IPS DF 6.9 (cell line): Measurements from ENCODE around the gene FXYD2.

ENCODE experiments used
- DNase-seq: peaks from one replicate; pipeline ENCODE4 v3.0.0-alpha.2; 2013; ENCODE audit warnings: low read depth, low spot score
- H3K27ac ChIP-seq: one replicate; pipeline ENCODE4 v1.5.1; 2013; ENCODE audit warnings: low read length, control low read depth
- H3K27me3 ChIP-seq: 2 replicates; pipeline ENCODE4 v1.6.1; 2013; ENCODE audit warnings: mild to moderate bottlenecking, low read length; ENCODE audit not compliant: control insufficient read depth, insufficient read depth
- H3K36me3 ChIP-seq: 2 replicates; pipeline ENCODE4 v1.6.1; 2013; ENCODE audit warnings: low read length; ENCODE audit not compliant: control insufficient read depth, insufficient read depth
- H3K4me1 ChIP-seq: 2 replicates; pipeline ENCODE4 v1.6.1; 2013; ENCODE audit warnings: low read length; ENCODE audit not compliant: control insufficient read depth, insufficient read depth
- H3K4me3 ChIP-seq: 2 replicates; pipeline ENCODE4 v1.5.1; 2013; ENCODE audit warnings: mild to moderate bottlenecking, low read length
- H3K9me3 ChIP-seq: 2 replicates; pipeline ENCODE4 v1.6.1; 2013; ENCODE audit warnings: low read length, inconsistent platforms; ENCODE audit not compliant: control insufficient read depth, insufficient read depth
- WGBS: extraction: QIAGEN DNeasy Blood & Tissue Kit; methylation state at CpG from one replicate; pipeline ENCODE4 v1.1.7; 2013; ENCODE audit warnings: mixed read lengths, missing lambda C conversion rate; ENCODE audit not compliant: insufficient read length, insufficient coverage; 5-methylcytosine and 5-hydroxymethylcytosine counted together

The FXYD2 gene

GRCh38 chr11:117857734-117858414 lies 33.3 kb upstream of the FXYD2 start:
- WGBS = no CpG with 5 or more reads among the region's 11 CpGs
- Histone ChIP-seq H3K4me3 (no peak overlapping the region), H3K27me3 (no peaks in the 10 kb centered on the region), H3K9me3 (no peaks in the 10 kb centered on the region), H3K36me3 (no peaks in the 10 kb centered on the region), H3K27ac (no peak overlapping the region), H3K4me1 (peaks cover 4% of the 10 kb centered on the region)
- DNase-seq = no peak

GRCh38 chr11:117855912-117856651 lies 31.5 kb upstream of the FXYD2 start:
- Histone ChIP-seq H3K4me3 (no peak overlapping the region), H3K27me3 (no peaks in the 10 kb centered on the region), H3K36me3 (no peaks in the 10 kb centered on the region), H3K4me1 (peaks cover 4% of the 10 kb centered on the region; the same call in 1 of the 2 replicates), H3K9me3 (no peaks in the 10 kb centered on the region), H3K27ac (no peak overlapping the region)
- DNase-seq = no peak
- no CpG with 5 or more reads among the region's 13 CpGs for WGBS

- H3K36me3 ChIP-seq = no peaks in the 10 kb centered on the region
- no peaks in the 10 kb centered on the region for H3K9me3 ChIP-seq
- H3K4me3 ChIP-seq = no peak overlapping the region
- WGBS = no CpG with 5 or more reads among the region's 12 CpGs
- peaks cover 4% of the 10 kb centered on the region; the same call in 1 of the 2 replicates for H3K4me1 ChIP-seq
- no peak overlapping the region for H3K27ac ChIP-seq
- no peak for DNase-seq
- H3K27me3 ChIP-seq = no peaks in the 10 kb centered on the region
These were observed 30.8 kb upstream of the FXYD2 start for GRCh38 chr11:117855186-117855845.

DNA sequence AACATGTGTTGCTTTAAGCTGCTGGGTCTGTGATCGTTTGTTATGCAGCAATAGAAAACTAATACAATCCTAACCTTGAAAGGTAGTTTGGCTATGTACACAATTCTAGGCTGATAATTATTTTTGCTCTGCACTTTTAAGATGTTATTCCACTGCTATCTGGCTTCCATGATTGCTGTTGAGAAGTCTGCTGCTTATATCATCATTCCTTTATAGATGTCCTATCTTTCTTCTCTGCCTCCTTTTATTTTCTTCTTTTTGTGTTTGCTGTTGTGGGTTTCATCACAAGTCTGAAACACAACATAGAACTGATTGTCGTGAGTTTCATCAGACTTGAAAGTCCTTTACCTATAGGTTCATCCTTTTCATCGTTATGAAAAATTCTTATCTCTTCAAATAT lies 27.8 kb upstream of the FXYD2 start:
- no peak for DNase-seq
- H3K9me3 ChIP-seq = no peaks in the 10 kb centered on the region
- H3K27ac ChIP-seq = no peak overlapping the region
- peaks cover 4% of the 10 kb centered on the region; the same call in 1 of the 2 replicates for H3K4me1 ChIP-seq
- no peak overlapping the region for H3K4me3 ChIP-seq
- H3K36me3 ChIP-seq = no peaks in the 10 kb centered on the region
- H3K27me3 ChIP-seq = no peaks in the 10 kb centered on the region
- WGBS = no CpG with 5 or more reads among the region's 3 CpGs

GRCh38 chr11:117851852-117852251 lies 27.3 kb upstream of the FXYD2 start:
- no peaks in the 10 kb centered on the region for H3K9me3 ChIP-seq

GRCh38 chr11:117851106-117851505 lies 26.6 kb upstream of the FXYD2 start:
- Histone ChIP-seq H3K36me3 (no peaks in the 10 kb centered on the region), H3K27ac (no peak overlapping the region), H3K4me3 (no peak overlapping the region), H3K4me1 (peaks cover 4% of the 10 kb centered on the region; the same call in 1 of the 2 replicates), H3K27me3 (no peaks in the 10 kb centered on the region), H3K9me3 (no peaks in the 10 kb centered on the region)
- DNase-seq = no peak
- no CpG with 5 or more reads among the region's 3 CpGs for WGBS

More at GRCh38 chr11:117851852-117852251, 27.3 kb upstream of the FXYD2 start:
- DNase-seq = no peak
- no CpG with 5 or more reads among the region's 3 CpGs for WGBS
- H3K4me3 ChIP-seq = no peak overlapping the region
- no peak overlapping the region for H3K27ac ChIP-seq
- no peaks in the 10 kb centered on the region for H3K27me3 ChIP-seq
- H3K36me3 ChIP-seq = no peaks in the 10 kb centered on the region
- H3K4me1 ChIP-seq = peaks cover 4% of the 10 kb centered on the region; the same call in 1 of the 2 replicates

GRCh38 chr11:117849781-117850414 lies 25.4 kb upstream of the FXYD2 start:
- Histone ChIP-seq H3K27ac (no peak overlapping the region), H3K27me3 (no peaks in the 10 kb centered on the region), H3K9me3 (no peaks in the 10 kb centered on the region), H3K4me1 (peaks cover 2% of the 10 kb centered on the region; the same call in 1 of the 2 replicates), H3K36me3 (no peaks in the 10 kb centered on the region), H3K4me3 (no peak overlapping the region)
- DNase-seq = no peak
- WGBS = no CpG with 5 or more reads among the region's 6 CpGs

DNA sequence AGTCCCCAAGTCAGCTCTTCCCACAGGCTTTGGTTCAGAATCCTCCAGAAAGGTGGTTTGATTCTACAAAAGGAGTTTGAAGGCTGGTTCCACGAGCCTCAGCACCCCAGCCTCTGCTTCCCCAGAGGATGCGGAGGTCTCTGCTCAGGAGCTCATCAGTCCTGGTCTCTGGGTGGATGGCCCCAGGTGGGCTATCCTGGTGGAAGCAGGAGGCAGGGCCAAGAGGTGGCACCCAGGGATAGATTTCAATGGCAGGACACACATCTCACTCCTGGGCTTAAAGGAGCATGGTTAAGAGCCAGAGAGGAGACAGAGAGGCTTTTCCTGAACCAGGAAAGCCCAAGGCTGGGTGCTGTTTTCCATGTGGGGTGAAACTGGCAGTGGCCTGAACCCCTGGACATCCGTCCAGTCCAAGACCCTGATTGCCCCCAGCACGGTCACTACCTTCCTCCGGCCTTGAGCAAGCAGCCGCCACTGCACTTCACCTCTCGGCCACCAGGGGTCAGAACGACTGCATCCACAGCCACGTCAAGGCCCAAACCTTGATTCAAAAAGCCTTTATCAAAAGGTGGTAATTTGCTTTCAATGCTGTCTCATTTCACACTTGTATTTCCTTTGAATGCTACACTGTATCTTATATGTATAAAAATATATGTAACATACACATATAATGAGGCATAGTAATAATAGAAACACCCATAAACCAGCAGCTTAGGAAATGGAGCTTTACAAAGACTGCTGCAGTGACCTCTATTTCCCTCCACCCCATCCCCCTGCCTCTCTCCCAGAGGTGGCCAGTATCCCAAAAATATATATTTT lies 19.3 kb upstream of the FXYD2 start:
- Histone ChIP-seq H3K4me3 (no peak overlapping the region), H3K27me3 (no peaks in the 10 kb centered on the region), H3K27ac (no peak overlapping the region), H3K9me3 (no peaks in the 10 kb centered on the region), H3K4me1 (no peaks in the 10 kb centered on the region), H3K36me3 (no peaks in the 10 kb centered on the region)
- WGBS = no CpG with 5 or more reads among the region's 9 CpGs
- no peak for DNase-seq

DNA sequence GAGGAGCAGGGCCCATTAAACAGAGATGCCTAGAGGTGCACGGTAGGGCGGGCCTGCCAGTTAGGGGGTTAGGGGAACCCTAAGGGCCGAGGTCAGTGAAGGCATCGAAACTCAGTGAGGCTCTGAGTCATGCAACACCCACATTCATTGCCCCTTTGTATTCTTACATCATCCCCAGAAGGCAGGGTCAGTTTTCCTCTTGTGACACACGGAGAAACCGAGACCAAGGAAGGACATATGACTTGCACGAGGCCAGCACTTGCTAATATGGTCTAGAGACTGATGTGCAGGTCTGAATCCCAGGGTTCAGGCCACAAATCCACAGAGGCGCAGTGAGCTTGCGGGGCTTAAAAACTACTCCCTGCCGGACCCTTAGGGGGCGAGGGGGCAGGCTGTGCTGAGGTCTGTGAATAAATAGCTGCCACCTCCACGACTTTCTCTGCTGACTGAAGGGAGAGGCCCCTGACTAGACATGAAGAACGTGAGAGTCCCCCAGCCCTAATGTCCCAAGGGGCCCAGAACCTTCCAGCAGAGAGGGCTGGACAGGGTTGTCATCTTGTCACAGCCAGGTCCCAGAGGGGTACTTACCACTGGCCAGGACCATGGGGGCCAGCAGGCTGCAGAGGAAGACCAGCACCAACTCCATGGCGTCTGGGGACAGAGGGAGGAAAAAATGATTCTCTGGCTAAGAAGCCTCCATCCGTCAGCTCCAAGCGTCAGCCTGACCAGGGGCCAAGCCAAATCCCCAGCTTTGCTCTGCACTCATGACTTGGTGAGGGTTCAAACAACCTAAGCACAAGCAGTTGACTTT lies 17.8 kb upstream of the FXYD2 start:
- Histone ChIP-seq H3K27ac (no peak overlapping the region), H3K9me3 (no peaks in the 10 kb centered on the region), H3K4me1 (no peaks in the 10 kb centered on the region), H3K27me3 (no peaks in the 10 kb centered on the region), H3K36me3 (no peaks in the 10 kb centered on the region), H3K4me3 (no peak overlapping the region)
- no CpG with 5 or more reads among the region's 16 CpGs for WGBS
- DNase-seq = no peak
